ENCODE results near the gene FGF12. TPM values are rescaled to one million over a fixed set of nuclear protein-coding genes. Genes with fewer than 3 reads are reported as not detected.

Gene FGF12
- total RNA-seq, 1 experiment from 2014 or later, result 0.07 TPM

DNA sequence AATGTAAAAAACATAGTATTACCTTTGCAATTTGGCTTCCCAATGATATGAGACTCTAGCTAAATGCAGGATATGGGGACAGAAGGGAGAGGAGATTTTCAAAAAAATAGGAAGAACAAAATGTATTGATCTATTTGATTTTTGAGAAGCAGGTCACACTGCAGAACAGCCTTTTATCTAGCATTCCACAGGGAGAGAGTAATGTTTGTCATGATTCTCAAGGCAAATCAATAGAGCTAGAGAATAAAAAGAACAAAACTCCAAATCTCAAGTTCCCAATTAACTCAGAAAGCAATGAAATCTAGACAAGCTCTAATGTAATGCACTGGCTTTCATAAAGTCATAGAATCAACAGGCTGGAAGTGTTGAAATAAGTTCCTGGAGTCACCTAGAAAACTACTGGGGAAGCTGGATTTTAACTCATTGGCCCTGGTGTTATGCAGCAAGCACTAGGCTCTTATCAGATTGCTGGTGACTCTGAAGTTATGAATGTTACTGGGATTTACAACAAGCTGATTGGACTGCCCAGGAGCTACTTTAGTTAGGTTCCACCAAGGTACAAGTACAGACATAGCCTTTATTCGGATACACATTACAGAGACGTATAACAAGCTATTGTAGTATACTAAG, 442.8 kb downstream of the FGF12 start:
- H3K9me2 ChIP-seq (ENCODE audit: insufficient read depth), result no peaks in the 10 kb centered on the region
- no peak overlapping the region for H3K9ac ChIP-seq (ENCODE audit: low read length)
- ChIA-PET RAD21 (ENCODE audit: low non-redundant PET in 1 of 2, low total read pairs in 2 of 2, uncharacterized antibody in 2 of 2, unreplicated experiment in 2 of 2) (no interaction called here), POLR2A (no interaction called here), CTCF (no interaction called here)
- no peaks in the 10 kb centered on the region for H4K20me1 ChIP-seq (ENCODE audit: insufficient read depth)
- H2AFZ ChIP-seq (ENCODE audit: low read depth, low read length, poor library complexity, severe bottlenecking), result no peak overlapping the region
- BruUV-seq (replicated peaks), result no TSS peak
- peaks cover 74% of the 10 kb centered on the region for H3K27me3 ChIP-seq (ENCODE audit: insufficient read depth, low read length)
- DNase-seq (ENCODE audit: low read depth, low spot score), result no peak
- no peak for ATAC-seq
- no peak overlapping the region for H3K4me2 ChIP-seq (ENCODE audit: low read length)
- TF ChIP-seq SRF (IDR thresholded peaks at IDR 0.05; ENCODE audit: low read depth) (no peak), YY1 (IDR thresholded peaks at IDR 0.05; ENCODE audit: extremely low read depth, insufficient replicate concordance, low read depth, low read length) (no peak), TCF7L2 (IDR thresholded peaks at IDR 0.05; ENCODE audit: borderline replicate concordance, extremely low read depth, insufficient read depth, insufficient read length) (no peak), SP1 (IDR thresholded peaks at IDR 0.05; ENCODE audit: low read depth) (no peak), POLR2AphosphoS5 (IDR thresholded peaks at IDR 0.05; ENCODE audit: low read depth, low read length) (no peak), ELF1 (IDR thresholded peaks at IDR 0.05; ENCODE audit: borderline replicate concordance, low read depth) (no peak), SIN3A (IDR thresholded peaks at IDR 0.05; ENCODE audit: low read depth) (no peak), FOSL1 (IDR thresholded peaks at IDR 0.05; ENCODE audit: low read depth) (no peak), EZH2 (IDR thresholded peaks at IDR 0.05) (no peak), RAD21 (IDR thresholded peaks at IDR 0.05; ENCODE audit: low read depth) (no peak), JUND (IDR thresholded peaks at IDR 0.05) (no peak), ZNF274 (IDR thresholded peaks at IDR 0.05; ENCODE audit: low read depth, low read length) (no peak), CEBPB (IDR thresholded peaks at IDR 0.05; ENCODE audit: low read depth) (no peak), ZFX (IDR thresholded peaks at IDR 0.05) (no peak)
- TF ChIP-seq, protein P1, sequence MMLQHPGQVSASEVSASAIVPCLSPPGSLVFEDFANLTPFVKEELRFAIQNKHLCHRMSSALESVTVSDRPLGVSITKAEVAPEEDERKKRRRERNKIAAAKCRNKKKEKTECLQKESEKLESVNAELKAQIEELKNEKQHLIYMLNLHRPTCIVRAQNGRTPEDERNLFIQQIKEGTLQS (IDR thresholded peaks at IDR 0.05), result no peak
- TF ChIP-seq, protein P2, sequence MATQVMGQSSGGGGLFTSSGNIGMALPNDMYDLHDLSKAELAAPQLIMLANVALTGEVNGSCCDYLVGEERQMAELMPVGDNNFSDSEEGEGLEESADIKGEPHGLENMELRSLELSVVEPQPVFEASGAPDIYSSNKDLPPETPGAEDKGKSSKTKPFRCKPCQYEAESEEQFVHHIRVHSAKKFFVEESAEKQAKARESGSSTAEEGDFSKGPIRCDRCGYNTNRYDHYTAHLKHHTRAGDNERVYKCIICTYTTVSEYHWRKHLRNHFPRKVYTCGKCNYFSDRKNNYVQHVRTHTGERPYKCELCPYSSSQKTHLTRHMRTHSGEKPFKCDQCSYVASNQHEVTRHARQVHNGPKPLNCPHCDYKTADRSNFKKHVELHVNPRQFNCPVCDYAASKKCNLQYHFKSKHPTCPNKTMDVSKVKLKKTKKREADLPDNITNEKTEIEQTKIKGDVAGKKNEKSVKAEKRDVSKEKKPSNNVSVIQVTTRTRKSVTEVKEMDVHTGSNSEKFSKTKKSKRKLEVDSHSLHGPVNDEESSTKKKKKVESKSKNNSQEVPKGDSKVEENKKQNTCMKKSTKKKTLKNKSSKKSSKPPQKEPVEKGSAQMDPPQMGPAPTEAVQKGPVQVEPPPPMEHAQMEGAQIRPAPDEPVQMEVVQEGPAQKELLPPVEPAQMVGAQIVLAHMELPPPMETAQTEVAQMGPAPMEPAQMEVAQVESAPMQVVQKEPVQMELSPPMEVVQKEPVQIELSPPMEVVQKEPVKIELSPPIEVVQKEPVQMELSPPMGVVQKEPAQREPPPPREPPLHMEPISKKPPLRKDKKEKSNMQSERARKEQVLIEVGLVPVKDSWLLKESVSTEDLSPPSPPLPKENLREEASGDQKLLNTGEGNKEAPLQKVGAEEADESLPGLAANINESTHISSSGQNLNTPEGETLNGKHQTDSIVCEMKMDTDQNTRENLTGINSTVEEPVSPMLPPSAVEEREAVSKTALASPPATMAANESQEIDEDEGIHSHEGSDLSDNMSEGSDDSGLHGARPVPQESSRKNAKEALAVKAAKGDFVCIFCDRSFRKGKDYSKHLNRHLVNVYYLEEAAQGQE (IDR thresholded peaks at IDR 0.05; ENCODE audit: low read depth), result no peak
- TF ChIP-seq, protein P3, sequence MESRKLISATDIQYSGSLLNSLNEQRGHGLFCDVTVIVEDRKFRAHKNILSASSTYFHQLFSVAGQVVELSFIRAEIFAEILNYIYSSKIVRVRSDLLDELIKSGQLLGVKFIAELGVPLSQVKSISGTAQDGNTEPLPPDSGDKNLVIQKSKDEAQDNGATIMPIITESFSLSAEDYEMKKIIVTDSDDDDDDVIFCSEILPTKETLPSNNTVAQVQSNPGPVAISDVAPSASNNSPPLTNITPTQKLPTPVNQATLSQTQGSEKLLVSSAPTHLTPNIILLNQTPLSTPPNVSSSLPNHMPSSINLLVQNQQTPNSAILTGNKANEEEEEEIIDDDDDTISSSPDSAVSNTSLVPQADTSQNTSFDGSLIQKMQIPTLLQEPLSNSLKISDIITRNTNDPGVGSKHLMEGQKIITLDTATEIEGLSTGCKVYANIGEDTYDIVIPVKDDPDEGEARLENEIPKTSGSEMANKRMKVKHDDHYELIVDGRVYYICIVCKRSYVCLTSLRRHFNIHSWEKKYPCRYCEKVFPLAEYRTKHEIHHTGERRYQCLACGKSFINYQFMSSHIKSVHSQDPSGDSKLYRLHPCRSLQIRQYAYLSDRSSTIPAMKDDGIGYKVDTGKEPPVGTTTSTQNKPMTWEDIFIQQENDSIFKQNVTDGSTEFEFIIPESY (IDR thresholded peaks at IDR 0.05; ENCODE audit: extremely low read depth, insufficient replicate concordance, low read length), result no peak
- H3K27ac ChIP-seq (ENCODE audit: low read depth, low read length), result no peak overlapping the region
- H3K36me3 ChIP-seq (ENCODE audit: control insufficient read depth in 1 of 2, insufficient read depth in 2 of 2, low read length in 2 of 2), result no peaks in the 10 kb centered on the region
- no peaks in the 10 kb centered on the region for H3K9me3 ChIP-seq (ENCODE audit: control insufficient read depth in 1 of 2, insufficient read depth in 1 of 2, low read depth in 1 of 2, low read length in 2 of 2)
- no peaks in the 10 kb centered on the region for H3K4me1 ChIP-seq (ENCODE audit: control insufficient read depth in 1 of 2, insufficient read depth in 2 of 2, low read length in 2 of 2)
- no peak overlapping the region for H3K4me3 ChIP-seq (replicated peaks in 1 of 2; ENCODE audit: low read depth in 1 of 2, low read length in 2 of 2)
- intact Hi-C loops (cut with micrococcal nuclease), result no loop called here
- no peaks in the 10 kb centered on the region for H3K79me2 ChIP-seq (ENCODE audit: insufficient read depth, low read length)
